Measurements from ENCODE around the gene PIKFYVE.
A peak's percentile ranks its signal among the peaks of the same experiment; 100 is the strongest.

PIKFYVE gene

DNA sequence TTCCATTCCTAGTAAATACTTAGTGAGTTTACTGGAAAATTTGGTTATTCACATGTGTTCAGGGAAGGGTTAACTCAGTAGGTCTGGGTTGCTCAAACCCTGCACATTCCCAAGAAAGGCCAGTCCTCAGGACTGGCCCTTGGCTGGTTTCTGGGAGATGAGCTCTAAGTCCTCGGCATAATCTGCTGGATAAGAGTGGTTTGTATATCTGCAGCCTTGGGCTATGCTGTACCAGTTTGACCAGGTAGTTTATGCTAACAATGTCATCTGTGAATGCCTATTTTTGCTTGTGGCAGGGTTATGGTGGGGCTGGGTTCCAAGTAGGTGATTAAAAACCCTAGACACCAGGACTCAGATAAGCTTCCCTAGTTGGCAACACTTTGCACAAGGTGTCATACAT, 133.1 kb downstream of the PIKFYVE start:
- DNase-seq (ENCODE audit: low spot score) (no peak), ATAC-seq (ENCODE audit: low read depth) (no peak)
- no peak overlapping the region for H3K27ac ChIP-seq (ENCODE audit: poor library complexity, severe bottlenecking)
- no peaks in the 10 kb centered on the region for H3K9me3 ChIP-seq (ENCODE audit: severe bottlenecking)
- H3K27me3 ChIP-seq (ENCODE audit: insufficient read depth, poor library complexity, severe bottlenecking) = peaks cover 14% of the 10 kb centered on the region
- no peak overlapping the region for H3K4me3 ChIP-seq (ENCODE audit: severe bottlenecking)
- TF ChIP-seq, protein P1, sequence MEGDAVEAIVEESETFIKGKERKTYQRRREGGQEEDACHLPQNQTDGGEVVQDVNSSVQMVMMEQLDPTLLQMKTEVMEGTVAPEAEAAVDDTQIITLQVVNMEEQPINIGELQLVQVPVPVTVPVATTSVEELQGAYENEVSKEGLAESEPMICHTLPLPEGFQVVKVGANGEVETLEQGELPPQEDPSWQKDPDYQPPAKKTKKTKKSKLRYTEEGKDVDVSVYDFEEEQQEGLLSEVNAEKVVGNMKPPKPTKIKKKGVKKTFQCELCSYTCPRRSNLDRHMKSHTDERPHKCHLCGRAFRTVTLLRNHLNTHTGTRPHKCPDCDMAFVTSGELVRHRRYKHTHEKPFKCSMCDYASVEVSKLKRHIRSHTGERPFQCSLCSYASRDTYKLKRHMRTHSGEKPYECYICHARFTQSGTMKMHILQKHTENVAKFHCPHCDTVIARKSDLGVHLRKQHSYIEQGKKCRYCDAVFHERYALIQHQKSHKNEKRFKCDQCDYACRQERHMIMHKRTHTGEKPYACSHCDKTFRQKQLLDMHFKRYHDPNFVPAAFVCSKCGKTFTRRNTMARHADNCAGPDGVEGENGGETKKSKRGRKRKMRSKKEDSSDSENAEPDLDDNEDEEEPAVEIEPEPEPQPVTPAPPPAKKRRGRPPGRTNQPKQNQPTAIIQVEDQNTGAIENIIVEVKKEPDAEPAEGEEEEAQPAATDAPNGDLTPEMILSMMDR (IDR thresholded peaks at IDR 0.05; ENCODE audit: poor library complexity, severe bottlenecking) = no peak
- no peaks in the 10 kb centered on the region for H3K36me3 ChIP-seq (ENCODE audit: low read depth)
- H3K4me1 ChIP-seq (ENCODE audit: insufficient read depth, poor library complexity, severe bottlenecking) = no peaks in the 10 kb centered on the region

DNA sequence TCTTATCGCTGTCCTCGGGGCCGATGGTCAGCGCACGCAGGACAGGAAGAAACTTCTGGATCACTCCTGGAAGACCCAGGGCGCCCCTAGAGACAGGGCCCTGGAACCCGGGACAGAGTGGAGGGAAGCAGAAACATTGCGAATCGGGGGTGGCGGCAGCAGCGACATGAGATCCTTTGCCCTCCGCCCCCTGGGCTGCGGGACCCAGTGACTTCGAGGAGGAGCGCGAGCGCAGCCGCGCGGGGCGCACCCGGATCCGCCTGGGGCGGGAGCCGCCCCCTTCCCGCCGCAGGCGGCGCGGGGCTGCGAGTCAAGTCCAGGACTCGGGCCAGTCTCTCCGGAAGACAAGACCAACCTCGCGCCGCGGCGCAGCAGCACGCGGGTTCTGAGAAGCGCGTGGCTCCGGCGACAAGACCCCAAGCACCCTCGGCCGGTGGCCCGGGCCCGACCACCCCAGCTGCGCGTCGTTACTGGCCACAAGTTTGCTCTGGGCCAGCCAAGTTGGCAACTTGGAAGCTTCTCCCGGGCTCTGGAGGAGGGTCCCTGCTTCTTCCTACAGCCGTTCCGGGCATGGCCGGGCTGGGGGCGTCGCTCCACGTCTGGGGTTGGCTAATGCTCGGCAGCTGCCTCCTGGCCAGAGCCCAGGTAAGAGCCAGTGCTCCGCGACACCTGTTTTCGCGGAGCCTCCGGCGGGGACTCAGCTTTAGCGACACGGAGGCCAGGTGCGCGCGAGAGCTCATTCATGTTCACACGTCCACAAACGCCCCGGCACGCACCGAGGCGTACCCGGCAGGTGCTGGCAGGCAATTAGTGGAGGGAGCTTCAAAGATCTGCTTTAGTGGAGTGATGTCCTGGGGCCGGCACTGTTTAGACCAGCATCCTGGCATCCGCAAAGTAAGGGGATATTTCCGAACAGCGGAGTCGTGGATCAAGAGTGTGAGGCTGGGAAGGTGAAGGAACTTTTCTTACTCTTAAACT, 140.7 kb downstream of the PIKFYVE start, which contains the start of gene PTH2R:
PTH2R (plus strand) TSS at position 319 of the 978 bp plus-strand sequence; CDS start at position 571, 252 bp downstream.
- TF ChIP-seq, protein P1 (IDR thresholded peaks at IDR 0.05; ENCODE audit: poor library complexity, severe bottlenecking) = no peak
- Histone ChIP-seq H3K36me3 (ENCODE audit: low read depth) (no peaks in the 10 kb centered on the region), H3K9me3 (ENCODE audit: severe bottlenecking) (no peaks in the 10 kb centered on the region), H3K27ac (ENCODE audit: poor library complexity, severe bottlenecking) (no peak within 1 kb of the TSS), H3K4me3 (ENCODE audit: severe bottlenecking) (no peak within 1 kb of the TSS), H3K4me1 (ENCODE audit: insufficient read depth, poor library complexity, severe bottlenecking) (no peaks in the 10 kb centered on the region), H3K27me3 (ENCODE audit: insufficient read depth, poor library complexity, severe bottlenecking) (peaks cover 55% of the 10 kb centered on the region)
- ATAC-seq (ENCODE audit: low read depth) = peak; percentile 41
- DNase-seq (ENCODE audit: low spot score) = no peak

DNA sequence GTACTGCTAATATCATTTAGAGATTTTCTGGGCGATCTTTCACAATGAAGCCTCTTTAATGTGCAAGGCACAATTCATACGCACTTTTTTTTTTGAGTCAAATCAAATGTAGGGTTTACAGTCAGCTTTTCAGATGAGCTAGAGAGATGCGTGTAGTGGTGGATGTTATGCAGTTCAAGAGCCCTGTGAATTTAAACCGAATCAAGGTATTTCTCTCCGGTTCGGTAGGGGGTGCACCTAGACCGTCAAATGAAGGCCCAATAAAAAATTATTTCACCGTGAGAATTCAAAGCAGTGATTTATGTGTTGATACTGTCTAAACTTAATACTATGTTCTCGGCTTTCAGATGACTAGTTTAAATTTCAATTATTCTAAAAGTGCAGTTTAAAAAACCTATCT, 141.6 kb downstream of the PIKFYVE start:
- H3K27ac ChIP-seq (ENCODE audit: poor library complexity, severe bottlenecking) = no peak overlapping the region
- no peaks in the 10 kb centered on the region for H3K4me1 ChIP-seq (ENCODE audit: insufficient read depth, poor library complexity, severe bottlenecking)
- TF ChIP-seq, protein P1 (IDR thresholded peaks at IDR 0.05; ENCODE audit: poor library complexity, severe bottlenecking) = peak; percentile 49
- no peaks in the 10 kb centered on the region for H3K9me3 ChIP-seq (ENCODE audit: severe bottlenecking)
- ATAC-seq (ENCODE audit: low read depth) (peak; percentile 61; the same call in 1 of the 3 replicates), DNase-seq (ENCODE audit: low spot score) (no peak)
- no peaks in the 10 kb centered on the region for H3K36me3 ChIP-seq (ENCODE audit: low read depth)
- H3K27me3 ChIP-seq (ENCODE audit: insufficient read depth, poor library complexity, severe bottlenecking) = peaks cover 49% of the 10 kb centered on the region
- H3K4me3 ChIP-seq (ENCODE audit: severe bottlenecking) = no peak overlapping the region
